Measurements from ENCODE around the gene STAT5B. TPM values are rescaled to one million over a fixed set of nuclear protein-coding genes. Genes with fewer than 3 reads are reported as not detected.

The STAT5B gene
- total and polyA plus RNA-seq, 9 of the 15 experiments (the other 6 are each of a cell fraction or from before 2014, with no cell fraction given): 20.8 to 176 (median 92.4) TPM

DNA sequence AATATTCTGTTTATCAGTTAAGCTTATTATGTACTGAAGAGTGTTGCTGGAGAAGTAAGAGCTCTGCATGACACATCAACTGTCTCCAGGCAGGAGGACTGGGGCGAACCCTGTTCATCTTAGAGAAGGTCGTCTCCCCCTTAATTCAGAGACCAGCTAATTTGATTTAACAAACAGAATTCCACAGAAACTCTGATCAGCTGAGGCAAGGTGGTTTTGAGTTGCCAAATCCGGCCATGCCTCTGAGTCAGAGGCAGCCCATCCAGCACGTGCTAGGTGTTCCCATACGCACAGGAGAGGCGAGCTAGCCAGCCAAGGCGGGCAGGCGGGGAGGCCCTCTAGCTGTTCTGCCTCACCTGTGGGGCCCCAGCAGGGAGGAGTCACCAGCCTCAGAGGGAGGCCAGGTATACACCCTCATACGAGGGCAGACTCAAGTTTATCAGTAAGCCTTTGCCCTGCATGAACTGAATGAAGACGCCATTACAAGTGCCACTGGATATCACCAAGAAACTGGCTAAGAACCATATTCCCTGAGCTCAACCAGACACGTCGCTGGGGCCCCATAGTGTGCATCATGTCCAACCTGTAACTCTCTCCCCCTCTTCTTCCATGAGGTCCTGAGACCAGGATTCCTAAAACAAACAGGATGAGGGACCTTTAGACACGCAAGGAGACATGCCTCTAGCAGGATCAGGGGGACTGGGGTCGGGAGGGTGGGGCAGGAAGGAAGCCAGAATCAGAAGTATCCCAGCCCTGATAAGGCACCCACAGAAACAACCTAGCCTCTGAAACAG, 37.8 kb upstream of the STAT5B start (continued):
- TF ChIP-seq, protein P1, sequence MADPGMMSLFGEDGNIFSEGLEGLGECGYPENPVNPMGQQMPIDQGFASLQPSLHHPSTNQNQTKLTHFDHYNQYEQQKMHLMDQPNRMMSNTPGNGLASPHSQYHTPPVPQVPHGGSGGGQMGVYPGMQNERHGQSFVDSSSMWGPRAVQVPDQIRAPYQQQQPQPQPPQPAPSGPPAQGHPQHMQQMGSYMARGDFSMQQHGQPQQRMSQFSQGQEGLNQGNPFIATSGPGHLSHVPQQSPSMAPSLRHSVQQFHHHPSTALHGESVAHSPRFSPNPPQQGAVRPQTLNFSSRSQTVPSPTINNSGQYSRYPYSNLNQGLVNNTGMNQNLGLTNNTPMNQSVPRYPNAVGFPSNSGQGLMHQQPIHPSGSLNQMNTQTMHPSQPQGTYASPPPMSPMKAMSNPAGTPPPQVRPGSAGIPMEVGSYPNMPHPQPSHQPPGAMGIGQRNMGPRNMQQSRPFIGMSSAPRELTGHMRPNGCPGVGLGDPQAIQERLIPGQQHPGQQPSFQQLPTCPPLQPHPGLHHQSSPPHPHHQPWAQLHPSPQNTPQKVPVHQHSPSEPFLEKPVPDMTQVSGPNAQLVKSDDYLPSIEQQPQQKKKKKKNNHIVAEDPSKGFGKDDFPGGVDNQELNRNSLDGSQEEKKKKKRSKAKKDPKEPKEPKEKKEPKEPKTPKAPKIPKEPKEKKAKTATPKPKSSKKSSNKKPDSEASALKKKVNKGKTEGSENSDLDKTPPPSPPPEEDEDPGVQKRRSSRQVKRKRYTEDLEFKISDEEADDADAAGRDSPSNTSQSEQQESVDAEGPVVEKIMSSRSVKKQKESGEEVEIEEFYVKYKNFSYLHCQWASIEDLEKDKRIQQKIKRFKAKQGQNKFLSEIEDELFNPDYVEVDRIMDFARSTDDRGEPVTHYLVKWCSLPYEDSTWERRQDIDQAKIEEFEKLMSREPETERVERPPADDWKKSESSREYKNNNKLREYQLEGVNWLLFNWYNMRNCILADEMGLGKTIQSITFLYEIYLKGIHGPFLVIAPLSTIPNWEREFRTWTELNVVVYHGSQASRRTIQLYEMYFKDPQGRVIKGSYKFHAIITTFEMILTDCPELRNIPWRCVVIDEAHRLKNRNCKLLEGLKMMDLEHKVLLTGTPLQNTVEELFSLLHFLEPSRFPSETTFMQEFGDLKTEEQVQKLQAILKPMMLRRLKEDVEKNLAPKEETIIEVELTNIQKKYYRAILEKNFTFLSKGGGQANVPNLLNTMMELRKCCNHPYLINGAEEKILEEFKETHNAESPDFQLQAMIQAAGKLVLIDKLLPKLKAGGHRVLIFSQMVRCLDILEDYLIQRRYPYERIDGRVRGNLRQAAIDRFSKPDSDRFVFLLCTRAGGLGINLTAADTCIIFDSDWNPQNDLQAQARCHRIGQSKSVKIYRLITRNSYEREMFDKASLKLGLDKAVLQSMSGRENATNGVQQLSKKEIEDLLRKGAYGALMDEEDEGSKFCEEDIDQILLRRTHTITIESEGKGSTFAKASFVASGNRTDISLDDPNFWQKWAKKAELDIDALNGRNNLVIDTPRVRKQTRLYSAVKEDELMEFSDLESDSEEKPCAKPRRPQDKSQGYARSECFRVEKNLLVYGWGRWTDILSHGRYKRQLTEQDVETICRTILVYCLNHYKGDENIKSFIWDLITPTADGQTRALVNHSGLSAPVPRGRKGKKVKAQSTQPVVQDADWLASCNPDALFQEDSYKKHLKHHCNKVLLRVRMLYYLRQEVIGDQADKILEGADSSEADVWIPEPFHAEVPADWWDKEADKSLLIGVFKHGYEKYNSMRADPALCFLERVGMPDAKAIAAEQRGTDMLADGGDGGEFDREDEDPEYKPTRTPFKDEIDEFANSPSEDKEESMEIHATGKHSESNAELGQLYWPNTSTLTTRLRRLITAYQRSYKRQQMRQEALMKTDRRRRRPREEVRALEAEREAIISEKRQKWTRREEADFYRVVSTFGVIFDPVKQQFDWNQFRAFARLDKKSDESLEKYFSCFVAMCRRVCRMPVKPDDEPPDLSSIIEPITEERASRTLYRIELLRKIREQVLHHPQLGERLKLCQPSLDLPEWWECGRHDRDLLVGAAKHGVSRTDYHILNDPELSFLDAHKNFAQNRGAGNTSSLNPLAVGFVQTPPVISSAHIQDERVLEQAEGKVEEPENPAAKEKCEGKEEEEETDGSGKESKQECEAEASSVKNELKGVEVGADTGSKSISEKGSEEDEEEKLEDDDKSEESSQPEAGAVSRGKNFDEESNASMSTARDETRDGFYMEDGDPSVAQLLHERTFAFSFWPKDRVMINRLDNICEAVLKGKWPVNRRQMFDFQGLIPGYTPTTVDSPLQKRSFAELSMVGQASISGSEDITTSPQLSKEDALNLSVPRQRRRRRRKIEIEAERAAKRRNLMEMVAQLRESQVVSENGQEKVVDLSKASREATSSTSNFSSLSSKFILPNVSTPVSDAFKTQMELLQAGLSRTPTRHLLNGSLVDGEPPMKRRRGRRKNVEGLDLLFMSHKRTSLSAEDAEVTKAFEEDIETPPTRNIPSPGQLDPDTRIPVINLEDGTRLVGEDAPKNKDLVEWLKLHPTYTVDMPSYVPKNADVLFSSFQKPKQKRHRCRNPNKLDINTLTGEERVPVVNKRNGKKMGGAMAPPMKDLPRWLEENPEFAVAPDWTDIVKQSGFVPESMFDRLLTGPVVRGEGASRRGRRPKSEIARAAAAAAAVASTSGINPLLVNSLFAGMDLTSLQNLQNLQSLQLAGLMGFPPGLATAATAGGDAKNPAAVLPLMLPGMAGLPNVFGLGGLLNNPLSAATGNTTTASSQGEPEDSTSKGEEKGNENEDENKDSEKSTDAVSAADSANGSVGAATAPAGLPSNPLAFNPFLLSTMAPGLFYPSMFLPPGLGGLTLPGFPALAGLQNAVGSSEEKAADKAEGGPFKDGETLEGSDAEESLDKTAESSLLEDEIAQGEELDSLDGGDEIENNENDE (IDR thresholded peaks at IDR 0.05; ENCODE audit: low read depth, low read length): no peak
- TF ChIP-seq ZNF239 (CRISPR knock-in tag; IDR thresholded peaks at IDR 0.05): no peak; the same call in 1 of the 2 replicates
- TF ChIP-seq, protein P2, sequence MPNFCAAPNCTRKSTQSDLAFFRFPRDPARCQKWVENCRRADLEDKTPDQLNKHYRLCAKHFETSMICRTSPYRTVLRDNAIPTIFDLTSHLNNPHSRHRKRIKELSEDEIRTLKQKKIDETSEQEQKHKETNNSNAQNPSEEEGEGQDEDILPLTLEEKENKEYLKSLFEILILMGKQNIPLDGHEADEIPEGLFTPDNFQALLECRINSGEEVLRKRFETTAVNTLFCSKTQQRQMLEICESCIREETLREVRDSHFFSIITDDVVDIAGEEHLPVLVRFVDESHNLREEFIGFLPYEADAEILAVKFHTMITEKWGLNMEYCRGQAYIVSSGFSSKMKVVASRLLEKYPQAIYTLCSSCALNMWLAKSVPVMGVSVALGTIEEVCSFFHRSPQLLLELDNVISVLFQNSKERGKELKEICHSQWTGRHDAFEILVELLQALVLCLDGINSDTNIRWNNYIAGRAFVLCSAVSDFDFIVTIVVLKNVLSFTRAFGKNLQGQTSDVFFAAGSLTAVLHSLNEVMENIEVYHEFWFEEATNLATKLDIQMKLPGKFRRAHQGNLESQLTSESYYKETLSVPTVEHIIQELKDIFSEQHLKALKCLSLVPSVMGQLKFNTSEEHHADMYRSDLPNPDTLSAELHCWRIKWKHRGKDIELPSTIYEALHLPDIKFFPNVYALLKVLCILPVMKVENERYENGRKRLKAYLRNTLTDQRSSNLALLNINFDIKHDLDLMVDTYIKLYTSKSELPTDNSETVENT (CRISPR knock-in tag; IDR thresholded peaks at IDR 0.05): peak; percentile 46; the same call in 1 of the 2 replicates
- peak; percentile 72 for TF ChIP-seq CXXC5 (CRISPR knock-in tag; IDR thresholded peaks at IDR 0.05)
- TF ChIP-seq POLR2A (conservative IDR thresholded peaks at IDR 0.05): peak; percentile 66
- no peak for TF ChIP-seq PHB2 (IDR thresholded peaks at IDR 0.05; ENCODE audit: low read depth)
- TF ChIP-seq ZNF133 (CRISPR knock-in tag; IDR thresholded peaks at IDR 0.05): 0 out of 2 replicates have a peak, but pooled peaks have one; percentile 7
- peak; percentile 8; the same call in 1 of the 2 replicates for TF ChIP-seq ZNF57 (CRISPR knock-in tag; IDR thresholded peaks at IDR 0.05)
- no peak for TF ChIP-seq SMARCC2 (IDR thresholded peaks at IDR 0.05; ENCODE audit: low read depth)
- TF ChIP-seq, protein P3, sequence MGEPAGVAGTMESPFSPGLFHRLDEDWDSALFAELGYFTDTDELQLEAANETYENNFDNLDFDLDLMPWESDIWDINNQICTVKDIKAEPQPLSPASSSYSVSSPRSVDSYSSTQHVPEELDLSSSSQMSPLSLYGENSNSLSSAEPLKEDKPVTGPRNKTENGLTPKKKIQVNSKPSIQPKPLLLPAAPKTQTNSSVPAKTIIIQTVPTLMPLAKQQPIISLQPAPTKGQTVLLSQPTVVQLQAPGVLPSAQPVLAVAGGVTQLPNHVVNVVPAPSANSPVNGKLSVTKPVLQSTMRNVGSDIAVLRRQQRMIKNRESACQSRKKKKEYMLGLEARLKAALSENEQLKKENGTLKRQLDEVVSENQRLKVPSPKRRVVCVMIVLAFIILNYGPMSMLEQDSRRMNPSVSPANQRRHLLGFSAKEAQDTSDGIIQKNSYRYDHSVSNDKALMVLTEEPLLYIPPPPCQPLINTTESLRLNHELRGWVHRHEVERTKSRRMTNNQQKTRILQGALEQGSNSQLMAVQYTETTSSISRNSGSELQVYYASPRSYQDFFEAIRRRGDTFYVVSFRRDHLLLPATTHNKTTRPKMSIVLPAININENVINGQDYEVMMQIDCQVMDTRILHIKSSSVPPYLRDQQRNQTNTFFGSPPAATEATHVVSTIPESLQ (CRISPR knock-in tag; IDR thresholded peaks at IDR 0.05): no peak
- no peak; the same call in none of the 2 replicates for TF ChIP-seq ZNF695 (CRISPR knock-in tag; IDR thresholded peaks at IDR 0.05)

Measured in K562 (cell line).